ENCODE results near the gene BATF. TPM values are rescaled to one million over a fixed set of nuclear protein-coding genes. Genes with fewer than 3 reads are reported as not detected.

Gene BATF
- total and polyA plus RNA-seq, 2 of the 8 experiments (the other 6 are each of a cell fraction or from before 2014, with no cell fraction given) = not detected

DNA sequence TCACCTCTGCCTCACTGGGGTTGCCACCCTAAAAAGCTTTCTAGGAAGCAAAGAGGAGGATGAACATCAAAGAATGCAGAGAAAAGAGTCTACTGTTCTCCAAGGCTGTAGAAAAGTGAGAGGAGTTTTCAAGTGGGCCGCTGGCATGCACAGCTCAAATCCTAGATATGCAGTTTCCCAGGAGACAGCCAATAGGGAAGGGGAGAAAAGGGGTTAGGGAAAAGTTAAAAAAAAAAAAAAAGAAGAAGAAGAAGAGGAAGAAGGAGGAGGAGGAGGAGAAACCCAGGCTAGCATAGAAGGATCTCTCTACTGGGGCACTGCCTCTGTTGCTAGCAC, 682 bp downstream of the BATF start (continued):
- TF ChIP-seq, protein P1, sequence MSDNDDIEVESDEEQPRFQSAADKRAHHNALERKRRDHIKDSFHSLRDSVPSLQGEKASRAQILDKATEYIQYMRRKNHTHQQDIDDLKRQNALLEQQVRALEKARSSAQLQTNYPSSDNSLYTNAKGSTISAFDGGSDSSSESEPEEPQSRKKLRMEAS (IDR thresholded peaks at IDR 0.05) = no peak
- TF ChIP-seq TCF12 (IDR thresholded peaks at IDR 0.05; ENCODE audit: low read depth, low read length) (no peak), ASH2L (IDR thresholded peaks at IDR 0.05; ENCODE audit: low read length) (no peak), SP2 (IDR thresholded peaks at IDR 0.05; ENCODE audit: low read length) (no peak), TEAD4 (IDR thresholded peaks at IDR 0.05; ENCODE audit: low read depth, low read length) (no peak), POLR2A (IDR thresholded peaks at IDR 0.05; ENCODE audit: control extremely low read depth in 1 of 2, low read depth in 2 of 2, low read length in 2 of 2) (no peak)
- TF ChIP-seq, protein P2, sequence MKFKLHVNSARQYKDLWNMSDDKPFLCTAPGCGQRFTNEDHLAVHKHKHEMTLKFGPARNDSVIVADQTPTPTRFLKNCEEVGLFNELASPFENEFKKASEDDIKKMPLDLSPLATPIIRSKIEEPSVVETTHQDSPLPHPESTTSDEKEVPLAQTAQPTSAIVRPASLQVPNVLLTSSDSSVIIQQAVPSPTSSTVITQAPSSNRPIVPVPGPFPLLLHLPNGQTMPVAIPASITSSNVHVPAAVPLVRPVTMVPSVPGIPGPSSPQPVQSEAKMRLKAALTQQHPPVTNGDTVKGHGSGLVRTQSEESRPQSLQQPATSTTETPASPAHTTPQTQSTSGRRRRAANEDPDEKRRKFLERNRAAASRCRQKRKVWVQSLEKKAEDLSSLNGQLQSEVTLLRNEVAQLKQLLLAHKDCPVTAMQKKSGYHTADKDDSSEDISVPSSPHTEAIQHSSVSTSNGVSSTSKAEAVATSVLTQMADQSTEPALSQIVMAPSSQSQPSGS (IDR thresholded peaks at IDR 0.05; ENCODE audit: low read length) = no peak
- TF ChIP-seq, protein P3, sequence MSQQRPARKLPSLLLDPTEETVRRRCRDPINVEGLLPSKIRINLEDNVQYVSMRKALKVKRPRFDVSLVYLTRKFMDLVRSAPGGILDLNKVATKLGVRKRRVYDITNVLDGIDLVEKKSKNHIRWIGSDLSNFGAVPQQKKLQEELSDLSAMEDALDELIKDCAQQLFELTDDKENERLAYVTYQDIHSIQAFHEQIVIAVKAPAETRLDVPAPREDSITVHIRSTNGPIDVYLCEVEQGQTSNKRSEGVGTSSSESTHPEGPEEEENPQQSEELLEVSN (IDR thresholded peaks at IDR 0.05) = no peak

All from H1 (cell line).